Endothelial cell of umbilical vein (primary cell): Measurements from ENCODE around the gene NRCAM. TPM values are rescaled to one million over a fixed set of nuclear protein-coding genes. Genes with fewer than 3 reads are reported as not detected.
A peak's percentile ranks its signal among the peaks of the same experiment; 100 is the strongest.

Experiments
- BruUV-seq: library from RNA; stranded (reverse); fragments of 400-500 nt; replicated peaks from 2 replicates; lab custom pipeline; 2021; lab: Mats Ljungman, UMichigan
- CTCF ChIA-PET: fragments of 300-600, 350-600 bp; sonication (Branson Sonifier 250); formaldehyde crosslinking; loops from one replicate; lab custom pipeline; 2021; ENCODE audit warnings: antibody characterized with exemption, inconsistent platforms; lab: Charles Lee
- POLR2A ChIA-PET: fragments of 300-600, 350-600 bp; sonication (Branson Sonifier 250); formaldehyde crosslinking; loops from one replicate; lab custom pipeline; 2021; ENCODE audit warnings: antibody characterized with exemption, inconsistent platforms; lab: Charles Lee
- DNase-seq: peaks from one replicate; pipeline ENCODE4 v3.0.0-alpha.2; 2011; ENCODE audit warnings: low read depth, low spot score
- FAIRE-seq: peaks from 2 replicates; lab custom pipeline; 2011; peaks lifted over from hg19 to GRCh38; lab: Jason Lieb, UNC
- H2AFZ ChIP-seq: 2 replicates; pipeline ENCODE4 v1.6.0; 2012; ENCODE audit warnings: low read depth, low read length, control low read depth, inconsistent platforms
- H3K27ac ChIP-seq: 2 replicates; pipeline ENCODE4 v1.5.1; 2011; ENCODE audit warnings: low read depth, mild to moderate bottlenecking, control low read depth, low read length, moderate library complexity; ENCODE audit not compliant: insufficient read depth
- H3K27me3 ChIP-seq, 2 experiments: 2 replicates each; pipeline versions ENCODE4 v1.6.0 to v1.6.1; 2011; ENCODE audit warnings: low read length in 2 of 2, mixed read lengths in 1 of 2; ENCODE audit not compliant: control insufficient read depth in 2 of 2, insufficient read depth in 2 of 2
- H3K36me3 ChIP-seq, 2 experiments: 2 replicates in 1 of 2; 3 replicates in 1 of 2; pipeline ENCODE4 v1.5.1; 2011; ENCODE audit warnings: low read length in 2 of 2, mild to moderate bottlenecking in 1 of 2, moderate library complexity in 1 of 2; ENCODE audit not compliant: control insufficient read depth in 2 of 2, insufficient read depth in 2 of 2; ENCODE audit errors: extremely low read depth in 1 of 2
- H3K4me1 ChIP-seq: 3 replicates; pipeline ENCODE4 v1.5.1; 2011; ENCODE audit warnings: mild to moderate bottlenecking, low read length; ENCODE audit not compliant: control insufficient read depth, insufficient read depth; ENCODE audit errors: extremely low read depth
- H3K4me2 ChIP-seq: 2 replicates; pipeline ENCODE4 v1.6.1; 2011; ENCODE audit warnings: low read length, control low read depth, mixed read lengths; ENCODE audit not compliant: insufficient read depth
- H3K4me3 ChIP-seq, 3 experiments: fragments of 200-600 bp in 1 of 3; sonication (generic), shearing (Covaris generic) in 1 of 3; replicated peaks in 1 of 3; 2 replicates each; pipeline ENCODE4 v1.5.1; 2011 to 2016; ENCODE audit warnings: control low read depth in 3 of 3, low read length in 3 of 3, mild to moderate bottlenecking in 2 of 3, inconsistent platforms in 1 of 3, low read depth in 1 of 3, moderate library complexity in 1 of 3; ENCODE audit not compliant: insufficient read depth in 1 of 3
- H3K79me2 ChIP-seq: 2 replicates; pipeline ENCODE4 v1.6.0; 2012; ENCODE audit warnings: low read length, inconsistent platforms; ENCODE audit not compliant: control insufficient read depth, insufficient read depth
- H3K9ac ChIP-seq: replicated peaks from 2 replicates; pipeline ENCODE3; 2011; ENCODE audit warnings: low read length, control low read depth; ENCODE audit not compliant: insufficient read depth; ENCODE audit errors: extremely low read depth
- H3K9me1 ChIP-seq: replicated peaks from 3 replicates; pipeline ENCODE4 v1.6.0; 2011; ENCODE audit warnings: mild to moderate bottlenecking, low read length; ENCODE audit not compliant: control insufficient read depth, insufficient read depth; ENCODE audit errors: extremely low read depth
- H3K9me3 ChIP-seq: replicated peaks from 2 replicates; pipeline ENCODE4 v1.5.1; 2012; ENCODE audit warnings: low read length, inconsistent platforms; ENCODE audit not compliant: control insufficient read depth, insufficient read depth
- H4K20me1 ChIP-seq: replicated peaks from 2 replicates; pipeline ENCODE3; 2011; ENCODE audit warnings: mild to moderate bottlenecking, low read length; ENCODE audit not compliant: control insufficient read depth, insufficient read depth; ENCODE audit errors: extremely low read depth
- EZH2 ChIP-seq: IDR thresholded peaks from 2 replicates; pipeline ENCODE4 v1.6.1; 2012; ENCODE audit warnings: borderline replicate concordance, low read depth, mild to moderate bottlenecking, moderate library complexity, low read length, inconsistent platforms; ENCODE audit not compliant: severe bottlenecking
- FOS ChIP-seq: IDR thresholded peaks from 2 replicates; pipeline ENCODE4 v1.6.1; 2011; ENCODE audit warnings: mild to moderate bottlenecking, low read length, moderate library complexity, borderline replicate concordance; ENCODE audit not compliant: insufficient read depth
- GATA2 ChIP-seq: IDR thresholded peaks from 2 replicates; pipeline ENCODE4 v1.7.0; 2011; ENCODE audit warnings: low read depth, mild to moderate bottlenecking, moderate library complexity, mixed read lengths, low read length; ENCODE audit not compliant: insufficient read length, insufficient read depth
- JUN ChIP-seq: IDR thresholded peaks from 2 replicates; pipeline ENCODE4 v1.6.1; 2011; ENCODE audit warnings: borderline replicate concordance, low read depth; ENCODE audit not compliant: insufficient read length, insufficient read depth
- MYC ChIP-seq: IDR thresholded peaks from one replicate; pipeline ENCODE4 v1.6.1; 2011; ENCODE audit warnings: mild to moderate bottlenecking, low read depth, low read length
- POLR2A ChIP-seq: IDR thresholded peaks from 2 replicates; pipeline ENCODE4 v1.6.1; 2012; ENCODE audit warnings: low read depth, mild to moderate bottlenecking, control low read depth, low read length
- POLR2AphosphoS5 ChIP-seq: IDR thresholded peaks from 2 replicates; pipeline ENCODE4 v1.6.1; 2012; ENCODE audit warnings: low read depth, mild to moderate bottlenecking, control low read depth, low read length, moderate library complexity; ENCODE audit not compliant: insufficient read depth
- dilution Hi-C: fragments of 300-500 bp; cut with MboI; formaldehyde crosslinking; loops from one replicate; pipeline ENCODE4 v1.15.0; 2019; ENCODE audit warnings: low sequenced_read_pairs; ENCODE audit not compliant: extremely low pct_ligation_motif_present
- intact Hi-C: fragments of 100-400 bp; cut with micrococcal nuclease; formaldehyde crosslinking; loops from one replicate; pipeline ENCODE4 v1.10.0; 2022
- polyA plus RNA-seq, 4 experiments: library from polyadenylated mRNA; depleted of rRNA in 3 of 4; stranded (reverse) in 3 of 4; unstranded in 1 of 4; fragments of >200 nt; gene quantifications; 2 replicates each; pipeline versions ENCODE4 v1.2.1 to v1.2.3, GENCODE V29; 2011 to 2012; ENCODE audit warnings: missing spikeins in 1 of 4
- total RNA-seq: library from RNA; stranded (reverse); gene quantifications from 2 replicates; pipeline ENCODE4 v1.2.3, GENCODE V29; 2021
- TF ChIP-seq, protein P1 (sequence below): IDR thresholded peaks from 2 replicates; pipeline ENCODE4 v1.6.1; 2011; ENCODE audit not compliant: insufficient read depth, insufficient read length
- TF ChIP-seq, protein P2 (sequence below), 2 donors: IDR thresholded peaks; 1 replicate in 1 of 2; 2 replicates in 1 of 2; pipeline ENCODE4 v1.5.1; 2011; ENCODE audit warnings: low read length in 2 of 2, mild to moderate bottlenecking in 2 of 2, moderate library complexity in 2 of 2, control low read depth in 1 of 2, inconsistent platforms in 1 of 2, low read depth in 1 of 2; ENCODE audit not compliant: insufficient read depth in 1 of 2; ENCODE audit errors: extremely low read depth in 1 of 2

Gene NRCAM
- total and polyA plus RNA-seq, 2 donors (not counting 3 experiments of a cell fraction or from before 2014, with no cell fraction given): 26.0 to 47.6 TPM

DNA sequence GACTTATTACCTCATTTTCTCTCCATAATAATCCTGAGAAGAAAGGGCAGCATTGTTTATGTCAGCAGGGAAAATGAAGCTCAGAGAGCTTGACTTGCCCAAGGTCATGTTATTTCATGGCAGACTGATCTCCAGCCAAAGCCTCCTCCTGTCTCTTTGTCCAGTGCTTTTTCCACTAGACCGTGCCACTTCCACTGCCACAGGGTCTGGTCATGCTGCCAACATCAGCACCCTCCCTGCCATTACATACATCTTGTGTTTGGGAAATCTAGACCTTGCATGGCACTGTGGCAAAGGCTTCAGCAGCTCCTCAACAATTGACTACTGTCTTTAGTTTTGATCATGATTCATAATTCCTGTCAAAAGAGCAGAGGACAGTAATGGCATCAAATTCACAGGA, 25.1 kb downstream of the NRCAM start:
- no peak for FAIRE-seq
- POLR2A ChIA-PET: no interaction called here

GRCh38 chr7:108430664-108431063, 25.6 kb downstream of the NRCAM start:
- dilution Hi-C loops: no loop called here

More for the DNA sequence above, 25.1 kb downstream of the NRCAM start:
- H3K9me1 ChIP-seq: no peaks in the 10 kb centered on the region
- no peaks in the 10 kb centered on the region for H3K9me3 ChIP-seq
- no peak overlapping the region for H3K4me3 ChIP-seq
- no peak overlapping the region for H3K4me2 ChIP-seq
- DNase-seq: no peak
- H3K9ac ChIP-seq: no peak overlapping the region
- dilution Hi-C loops (no loop called here), intact Hi-C loops (no loop called here)
- H2AFZ ChIP-seq: no peak overlapping the region
- H3K79me2 ChIP-seq: peaks cover 86% of the 10 kb centered on the region
- no TSS peak for BruUV-seq
- CTCF ChIA-PET: interaction anchor here (0.7 to 1.5 kb wide), 8 partner anchors 10 to 253 kb away, joined by 3 to 6 read pairs (median 4); no protein-coding TSS in a partner anchor
- peaks cover 18% of the 10 kb centered on the region for H3K4me1 ChIP-seq
- H3K27ac ChIP-seq: no peak overlapping the region
- H3K36me3 ChIP-seq: no peaks in the 10 kb centered on the region
- H4K20me1 ChIP-seq: no peaks in the 10 kb centered on the region
- no peak for TF ChIP-seq GATA2
- H3K27me3 ChIP-seq: no peaks in the 10 kb centered on the region

More at GRCh38 chr7:108430664-108431063, 25.6 kb downstream of the NRCAM start:
- no peaks in the 10 kb centered on the region for H4K20me1 ChIP-seq
- BruUV-seq: no TSS peak
- no peaks in the 10 kb centered on the region for H3K36me3 ChIP-seq
- no peaks in the 10 kb centered on the region for H3K9me1 ChIP-seq
- no peaks in the 10 kb centered on the region for H3K27me3 ChIP-seq
- no peak overlapping the region for H2AFZ ChIP-seq
- no peak overlapping the region for H3K4me2 ChIP-seq
- CTCF ChIA-PET: interaction anchor here (0.7 to 1.5 kb wide), 8 partner anchors 10 to 253 kb away, joined by 3 to 6 read pairs (median 4); no protein-coding TSS in a partner anchor
- TF ChIP-seq MYC (no peak), POLR2A (no peak), FOS (no peak), JUN (no peak), GATA2 (no peak), POLR2AphosphoS5 (no peak), EZH2 (no peak)
- TF ChIP-seq, protein P1, sequence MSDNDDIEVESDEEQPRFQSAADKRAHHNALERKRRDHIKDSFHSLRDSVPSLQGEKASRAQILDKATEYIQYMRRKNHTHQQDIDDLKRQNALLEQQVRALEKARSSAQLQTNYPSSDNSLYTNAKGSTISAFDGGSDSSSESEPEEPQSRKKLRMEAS: no peak
- TF ChIP-seq, protein P2, sequence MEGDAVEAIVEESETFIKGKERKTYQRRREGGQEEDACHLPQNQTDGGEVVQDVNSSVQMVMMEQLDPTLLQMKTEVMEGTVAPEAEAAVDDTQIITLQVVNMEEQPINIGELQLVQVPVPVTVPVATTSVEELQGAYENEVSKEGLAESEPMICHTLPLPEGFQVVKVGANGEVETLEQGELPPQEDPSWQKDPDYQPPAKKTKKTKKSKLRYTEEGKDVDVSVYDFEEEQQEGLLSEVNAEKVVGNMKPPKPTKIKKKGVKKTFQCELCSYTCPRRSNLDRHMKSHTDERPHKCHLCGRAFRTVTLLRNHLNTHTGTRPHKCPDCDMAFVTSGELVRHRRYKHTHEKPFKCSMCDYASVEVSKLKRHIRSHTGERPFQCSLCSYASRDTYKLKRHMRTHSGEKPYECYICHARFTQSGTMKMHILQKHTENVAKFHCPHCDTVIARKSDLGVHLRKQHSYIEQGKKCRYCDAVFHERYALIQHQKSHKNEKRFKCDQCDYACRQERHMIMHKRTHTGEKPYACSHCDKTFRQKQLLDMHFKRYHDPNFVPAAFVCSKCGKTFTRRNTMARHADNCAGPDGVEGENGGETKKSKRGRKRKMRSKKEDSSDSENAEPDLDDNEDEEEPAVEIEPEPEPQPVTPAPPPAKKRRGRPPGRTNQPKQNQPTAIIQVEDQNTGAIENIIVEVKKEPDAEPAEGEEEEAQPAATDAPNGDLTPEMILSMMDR (IDR thresholded peaks at IDR 0.05; ENCODE audit: extremely low read depth in 1 of 2, insufficient read depth in 1 of 2, low read depth in 1 of 2, low read length in 2 of 2): no peak
- H3K9ac ChIP-seq: no peak overlapping the region
- DNase-seq (peak; percentile 50), FAIRE-seq (no peak)
- peaks cover 16% of the 10 kb centered on the region for H3K4me1 ChIP-seq
- intact Hi-C loops: no loop called here
- no peak overlapping the region for H3K27ac ChIP-seq
- no peak overlapping the region for H3K4me3 ChIP-seq
- H3K79me2 ChIP-seq: peaks cover 88% of the 10 kb centered on the region
- H3K9me3 ChIP-seq: no peaks in the 10 kb centered on the region
- POLR2A ChIA-PET: no interaction called here
